Large intestine (tissue), 3 donors: Measurements from ENCODE around the gene FGA. TPM values are rescaled to one million over a fixed set of nuclear protein-coding genes. Genes with fewer than 3 reads are reported as not detected.
A peak's percentile ranks its signal among the peaks of the same experiment; 100 is the strongest.
"Not testable (repeated sequence)": the region's sequence is repeated elsewhere in the genome, so short reads cannot be mapped to it uniquely, and the experiment has no call there.

Experiments used
- DNase-seq, 2 donors: peaks; one replicate each; pipeline versions ENCODE4 v3.0.0 to v3.0.0-alpha.2; 2013
- H3K27ac ChIP-seq: one replicate; pipeline ENCODE4 v1.5.1; 2013; ENCODE audit warnings: low read length
- H3K27me3 ChIP-seq: 2 replicates; pipeline ENCODE4 v1.6.1; 2013; ENCODE audit warnings: low read length; ENCODE audit not compliant: control insufficient read depth, insufficient read depth
- H3K36me3 ChIP-seq: 2 replicates; pipeline ENCODE4 v1.6.1; 2013; ENCODE audit warnings: low read length; ENCODE audit not compliant: control insufficient read depth, insufficient read depth
- H3K4me1 ChIP-seq: one replicate; pipeline ENCODE4 v1.6.1; 2013; ENCODE audit warnings: low read length; ENCODE audit not compliant: control insufficient read depth, insufficient read depth
- H3K4me3 ChIP-seq: one replicate; pipeline ENCODE4 v1.5.1; 2013; ENCODE audit warnings: low read length
- H3K9me3 ChIP-seq: one replicate; pipeline ENCODE4 v1.6.1; 2013; ENCODE audit warnings: mild to moderate bottlenecking, low read depth, low read length, moderate library complexity; ENCODE audit not compliant: control insufficient read depth
- WGBS: methylation state at CpG from one replicate; pipeline ENCODE4 v1.1.5; 2013; ENCODE audit warnings: low lambda C conversion rate; ENCODE audit not compliant: insufficient coverage; 5-methylcytosine and 5-hydroxymethylcytosine counted together
- polyA plus RNA-seq: library from polyadenylated mRNA; unstranded; fragments of 120-200 nt; gene quantifications from one replicate; pipeline ENCODE4 v1.2.1, GENCODE V29; 2013

Gene FGA
- polyA plus RNA-seq, 1 donor, result 23.0 TPM

GRCh38 chr4:154609532-154609931, 19.0 kb upstream of the FGA start:
- WGBS, result 90% methylated on average over 2 of the region's 4 CpGs
- Histone ChIP-seq H3K4me3 (no peak overlapping the region), H3K27me3 (no peaks in the 10 kb centered on the region), H3K4me1 (peaks cover 9% of the 10 kb centered on the region), H3K9me3 (no peaks in the 10 kb centered on the region), H3K27ac (no peak overlapping the region), H3K36me3 (peaks cover 2% of the 10 kb centered on the region)
- DNase-seq, result no peak

DNA sequence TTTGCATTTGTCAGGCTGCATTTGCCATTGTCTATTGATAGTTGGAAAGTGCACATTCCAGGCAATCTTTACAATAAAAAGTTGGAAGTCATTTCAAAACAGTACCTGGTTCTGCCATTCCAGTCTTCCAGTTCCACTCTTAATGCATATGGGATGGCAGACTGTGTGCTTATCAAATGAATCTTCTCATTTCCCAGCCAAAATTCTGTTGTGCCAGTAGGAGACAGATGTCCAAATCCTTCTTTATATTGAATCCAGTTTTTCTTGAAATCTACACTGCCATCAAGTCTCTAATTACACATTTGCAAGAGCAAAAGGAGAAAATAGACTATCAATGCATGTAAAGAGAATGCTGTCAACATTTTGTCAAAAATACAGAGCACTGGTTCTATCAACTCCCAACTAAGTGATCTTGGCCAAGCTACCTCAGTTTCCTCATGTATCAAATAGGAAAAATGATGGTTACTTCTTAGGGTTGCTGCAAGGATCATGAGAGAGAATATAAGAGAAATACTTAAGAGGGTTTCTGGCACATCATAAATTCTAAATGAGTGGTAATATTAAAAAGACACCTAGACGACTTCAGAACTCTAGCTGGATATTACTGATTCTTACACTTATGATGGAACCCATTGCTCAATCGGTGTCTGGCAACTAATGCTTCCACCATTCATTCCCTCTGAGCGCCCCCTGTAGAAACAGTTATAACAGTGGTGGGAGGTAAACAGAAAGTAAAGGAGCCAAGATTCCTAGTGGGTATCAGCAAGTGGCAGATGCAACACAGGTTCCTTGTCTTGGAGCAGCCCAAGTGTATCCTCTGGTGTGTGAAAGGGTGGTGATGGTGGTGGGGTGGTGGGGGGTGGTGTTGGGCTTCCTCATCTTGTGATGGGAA, 18.1 kb upstream of the FGA start:
- Histone ChIP-seq H3K36me3 (peaks cover 2% of the 10 kb centered on the region), H3K9me3 (no peaks in the 10 kb centered on the region), H3K4me1 (peaks cover 6% of the 10 kb centered on the region), H3K27me3 (no peaks in the 10 kb centered on the region), H3K27ac (no peak overlapping the region), H3K4me3 (no peak overlapping the region)
- no peak for DNase-seq
- WGBS, result no CpG with 5 or more reads among the region's 3 CpGs

DNA sequence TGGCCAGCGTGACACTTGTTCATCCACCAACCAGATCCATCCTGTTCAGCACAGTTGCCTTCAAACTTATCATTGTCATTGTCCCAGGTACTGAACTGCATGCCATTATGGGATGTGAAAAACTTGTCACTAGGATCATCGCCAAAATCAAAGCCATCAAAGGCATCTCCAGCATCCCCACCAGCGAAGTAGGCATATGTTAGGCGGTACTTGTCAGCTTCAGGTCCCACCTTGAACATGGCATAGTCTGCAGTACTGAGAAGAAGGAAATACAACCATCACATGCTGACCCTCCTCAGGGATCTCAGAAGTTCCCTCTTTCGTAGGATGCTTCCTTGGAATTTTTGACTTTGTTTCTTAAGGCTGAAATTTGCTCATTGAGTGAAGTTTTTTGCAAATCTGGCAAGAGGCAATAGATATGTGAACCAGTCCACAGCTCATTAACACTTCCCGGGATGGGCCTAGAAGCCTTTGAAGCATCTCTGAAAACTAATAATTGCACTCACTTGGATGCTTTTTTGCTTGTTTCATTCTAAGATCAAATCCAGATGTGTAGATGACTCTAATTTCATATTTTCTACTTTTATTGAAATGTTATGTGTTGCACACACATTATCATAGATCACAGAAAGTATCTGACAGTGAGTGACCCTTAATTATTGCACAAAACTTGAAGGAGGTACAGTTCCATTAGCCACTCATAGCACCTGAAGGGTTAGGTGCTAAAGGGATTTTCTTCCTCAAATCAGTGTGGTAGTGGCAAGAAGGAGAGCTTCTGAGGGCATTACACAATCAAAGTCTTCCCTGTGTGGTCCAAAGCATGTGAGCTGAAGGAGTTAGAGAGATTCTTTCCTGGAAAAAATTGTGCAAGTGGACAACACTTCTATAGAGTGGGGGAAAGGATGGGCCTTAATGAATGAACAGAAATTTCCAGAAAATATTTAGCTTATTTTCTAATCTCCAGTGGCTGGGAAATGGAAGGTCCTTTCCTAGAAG, 16.5 kb upstream of the FGA start:
- Histone ChIP-seq H3K27me3 (no peaks in the 10 kb centered on the region), H3K27ac (no peak overlapping the region), H3K9me3 (no peaks in the 10 kb centered on the region), H3K4me1 (no peaks in the 10 kb centered on the region), H3K4me3 (no peak overlapping the region), H3K36me3 (peaks cover 2% of the 10 kb centered on the region)
- DNase-seq, result no peak
- no CpG with 5 or more reads among the region's 6 CpGs for WGBS

GRCh38 chr4:154604696-154605200, 14.2 kb upstream of the FGA start:
- Histone ChIP-seq H3K4me3 (no peak overlapping the region), H3K36me3 (peaks cover 2% of the 10 kb centered on the region), H3K9me3 (no peaks in the 10 kb centered on the region), H3K27me3 (no peaks in the 10 kb centered on the region), H3K4me1 (no peaks in the 10 kb centered on the region), H3K27ac (no peak overlapping the region)
- 94% methylated on average over 2 of the region's 4 CpGs for WGBS
- no peak for DNase-seq

DNA sequence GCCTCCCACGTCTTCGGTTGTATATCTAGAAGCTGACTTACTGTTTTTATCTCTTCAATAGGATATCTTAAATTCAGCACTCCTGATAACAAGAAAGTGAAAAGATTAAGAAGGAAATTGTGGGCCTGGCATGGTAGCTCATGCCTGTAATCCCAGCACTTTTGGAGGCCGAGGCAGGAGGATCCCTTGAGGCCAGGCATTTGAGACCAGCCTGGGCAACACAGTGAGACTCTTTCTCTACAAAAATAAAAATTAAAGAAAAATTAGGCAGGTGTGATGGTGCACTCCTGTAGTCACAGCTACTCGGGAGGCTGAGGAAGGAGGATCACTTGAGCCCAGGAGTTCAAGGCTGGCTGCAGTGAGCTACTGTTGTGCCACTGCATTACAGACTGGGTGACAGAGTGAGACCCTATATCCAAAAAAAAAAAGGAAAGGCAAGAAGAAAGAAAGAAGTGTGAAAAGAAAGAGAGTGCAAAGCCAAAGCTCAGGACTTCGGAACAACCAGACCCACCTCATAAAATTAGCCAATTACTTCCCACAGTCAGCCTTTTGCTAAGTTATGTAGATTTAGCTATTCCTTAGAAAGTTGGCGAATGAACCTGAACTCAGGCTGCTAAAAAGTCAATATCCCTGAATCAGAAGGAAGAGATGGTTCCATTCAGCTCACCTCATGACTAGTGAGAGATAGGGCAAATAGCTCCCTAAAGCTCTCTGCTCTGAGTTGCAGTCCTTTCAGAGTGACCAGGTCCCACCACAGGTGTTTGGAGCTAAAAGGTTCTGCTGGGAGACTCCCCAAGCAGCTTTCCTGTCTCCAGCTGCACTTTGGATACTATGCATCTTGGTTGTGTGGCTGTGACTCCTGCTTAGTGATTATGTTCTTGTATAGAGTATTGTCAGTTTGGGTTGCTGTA, 12.7 kb upstream of the FGA start:
- H3K9me3 ChIP-seq, result no peaks in the 10 kb centered on the region
- peaks cover 2% of the 10 kb centered on the region for H3K4me1 ChIP-seq
- H3K27me3 ChIP-seq, result no peaks in the 10 kb centered on the region
- 93% methylated on average over 2 of the region's 6 CpGs for WGBS
- no peak overlapping the region for H3K27ac ChIP-seq
- H3K4me3 ChIP-seq, result no peak overlapping the region
- H3K36me3 ChIP-seq, result peaks cover 2% of the 10 kb centered on the region
- DNase-seq, result no peak

GRCh38 chr4:154602404-154603020, 12.0 kb upstream of the FGA start:
- H3K4me3 ChIP-seq, result no peak overlapping the region
- no CpG with 5 or more reads among the region's 1 CpG for WGBS
- H3K27ac ChIP-seq, result no peak overlapping the region
- no peaks in the 10 kb centered on the region for H3K27me3 ChIP-seq
- no peak for DNase-seq
- peaks cover 6% of the 10 kb centered on the region for H3K4me1 ChIP-seq
- no peaks in the 10 kb centered on the region for H3K9me3 ChIP-seq
- H3K36me3 ChIP-seq, result peaks cover 2% of the 10 kb centered on the region

- Histone ChIP-seq H3K27ac (no peak overlapping the region), H3K4me3 (no peak overlapping the region)
- no CpG with 5 or more reads among the region's 7 CpGs for WGBS
Observed at GRCh38 chr4:154597798-154598774, 7.5 kb upstream of the FGA start.

DNA sequence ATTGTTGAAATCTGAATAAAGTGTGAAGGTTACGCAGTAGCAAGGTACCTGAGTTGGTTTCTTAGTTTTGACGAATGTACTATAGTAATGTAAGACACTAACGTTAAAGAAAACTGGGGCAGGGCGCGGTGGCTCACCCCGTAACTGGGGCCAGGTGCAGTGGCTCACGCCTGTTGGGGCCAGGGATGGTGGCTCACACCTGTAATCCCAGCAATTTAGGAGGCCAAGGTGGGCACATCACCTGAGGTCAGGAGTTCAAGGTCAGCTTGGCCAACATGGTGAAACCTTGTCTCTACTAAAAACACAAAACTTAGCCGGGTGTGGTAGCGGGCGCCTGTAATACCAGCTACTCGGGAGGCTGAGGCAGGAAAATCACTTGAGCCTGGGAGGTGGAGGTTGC, 6.7 kb upstream of the FGA start:
- H3K4me1 ChIP-seq, result peaks cover 21% of the 10 kb centered on the region
- WGBS, result 100% methylated on average over 2 of the region's 11 CpGs

More at GRCh38 chr4:154597798-154598774, 7.5 kb upstream of the FGA start:
- H3K36me3 ChIP-seq, result no peaks in the 10 kb centered on the region
- peaks cover 13% of the 10 kb centered on the region for H3K4me1 ChIP-seq
- peak in 1 of 2 donors; percentile 47 for DNase-seq
- no peaks in the 10 kb centered on the region for H3K27me3 ChIP-seq
- H3K9me3 ChIP-seq, result no peaks in the 10 kb centered on the region

DNA sequence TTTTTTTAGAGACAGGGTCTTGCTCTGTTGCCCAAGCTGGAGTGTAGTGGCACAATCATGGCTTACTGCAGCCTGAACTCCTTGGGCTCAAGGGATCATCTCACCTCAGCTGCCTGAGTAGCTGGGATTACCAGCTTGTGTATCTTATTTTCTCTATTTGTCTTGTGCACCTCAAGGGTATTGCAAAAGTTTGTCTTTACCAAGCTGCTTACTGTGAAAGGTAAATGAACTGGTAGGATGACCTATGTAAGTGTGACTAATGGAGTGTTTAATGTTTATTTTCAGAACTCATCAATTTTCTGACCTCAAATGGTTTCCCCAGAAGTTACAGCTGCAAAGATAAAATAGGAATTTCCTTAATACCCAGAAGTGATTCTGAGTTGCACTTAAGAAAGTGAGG, 5.3 kb upstream of the FGA start:
- Histone ChIP-seq H3K36me3 (no peaks in the 10 kb centered on the region), H3K4me3 (no peak overlapping the region), H3K27me3 (no peaks in the 10 kb centered on the region), H3K27ac (no peak overlapping the region), H3K4me1 (peaks cover 29% of the 10 kb centered on the region), H3K9me3 (no peaks in the 10 kb centered on the region)
- DNase-seq, result peak; percentile 61 to 81

More for the DNA sequence above, 6.7 kb upstream of the FGA start:
- DNase-seq, H3K4me3 ChIP-seq, H3K27me3 ChIP-seq, H3K9me3 ChIP-seq, H3K36me3 ChIP-seq, H3K27ac ChIP-seq: not testable (repeated sequence)
